ENCODE data around the gene MTHFD1L.

The MTHFD1L gene

GRCh38 chr6:150934380-150934779 is 68.9 kb downstream of the MTHFD1L start:
- DNase-seq (ENCODE audit: low read depth): no peak

- no peak for DNase-seq (ENCODE audit: low read depth)
These were observed 70.6 kb downstream of the MTHFD1L start for GRCh38 chr6:150936021-150936555.

GRCh38 chr6:150937132-150937906 is 71.8 kb downstream of the MTHFD1L start:
- DNase-seq (ENCODE audit: low read depth): no peak

GRCh38 chr6:150939399-150939798 is 73.9 kb downstream of the MTHFD1L start:
- DNase-seq (ENCODE audit: low read depth): no peak

- no peak for DNase-seq (ENCODE audit: low read depth)
These were observed 75.4 kb downstream of the MTHFD1L start for GRCh38 chr6:150940941-150941340.

GRCh38 chr6:150949526-150949925 is 84.0 kb downstream of the MTHFD1L start:
- DNase-seq (ENCODE audit: low read depth): no peak

GRCh38 chr6:150953851-150954250 is 88.3 kb downstream of the MTHFD1L start:
- no peak for DNase-seq (ENCODE audit: low read depth)

- no peak for DNase-seq (ENCODE audit: low read depth)
These were observed 93.7 kb downstream of the MTHFD1L start for GRCh38 chr6:150959166-150959565.

- DNase-seq (ENCODE audit: low read depth): no peak
These were observed 96.9 kb downstream of the MTHFD1L start for GRCh38 chr6:150962436-150962835.

- no peak for DNase-seq (ENCODE audit: low read depth)
These were observed 99.3 kb downstream of the MTHFD1L start for GRCh38 chr6:150964765-150965164.

GRCh38 chr6:150966786-150967185 is 101.3 kb downstream of the MTHFD1L start:
- DNase-seq (ENCODE audit: low read depth): no peak

GRCh38 chr6:150967381-150967780 is 101.9 kb downstream of the MTHFD1L start:
- no peak for DNase-seq (ENCODE audit: low read depth)

GRCh38 chr6:150967910-150968309 is 102.4 kb downstream of the MTHFD1L start:
- no peak for DNase-seq (ENCODE audit: low read depth)

GRCh38 chr6:150969901-150970300 is 104.4 kb downstream of the MTHFD1L start:
- no peak for DNase-seq (ENCODE audit: low read depth)

- no peak for DNase-seq (ENCODE audit: low read depth)
These were observed 105.7 kb downstream of the MTHFD1L start for GRCh38 chr6:150971219-150971618.

GRCh38 chr6:150975136-150975535 is 109.6 kb downstream of the MTHFD1L start:
- no peak for DNase-seq (ENCODE audit: low read depth)

- no peak for DNase-seq (ENCODE audit: low read depth)
These were observed 111.8 kb downstream of the MTHFD1L start for GRCh38 chr6:150977281-150977680.

GRCh38 chr6:150978624-150979023 is 113.1 kb downstream of the MTHFD1L start:
- no peak for DNase-seq (ENCODE audit: low read depth)

- DNase-seq (ENCODE audit: low read depth): no peak
These were observed 114.4 kb downstream of the MTHFD1L start for GRCh38 chr6:150979826-150980350.

- no peak for DNase-seq (ENCODE audit: low read depth)
These were observed 115.6 kb downstream of the MTHFD1L start for GRCh38 chr6:150981095-150981494.

GRCh38 chr6:150981669-150982068 is 116.2 kb downstream of the MTHFD1L start:
- DNase-seq (ENCODE audit: low read depth): no peak

- no peak for DNase-seq (ENCODE audit: low read depth)
These were observed 121.9 kb downstream of the MTHFD1L start for GRCh38 chr6:150987371-150987828.

- DNase-seq (ENCODE audit: low read depth): no peak
These were observed 122.5 kb downstream of the MTHFD1L start for GRCh38 chr6:150987855-150988464.

Measured in stimulated activated CD8-positive, alpha-beta memory T cell treated with anti-CD3 and anti-CD28 coated beads, Interleukin-12 subunit alpha, Interleukin-12 subunit beta, amount 100 ng/mL, for 4 hours (primary cell).